Daoy (cell line): ENCODE data around the gene TMEM147. TPM values are rescaled to one million over a fixed set of nuclear protein-coding genes. Genes with fewer than 3 reads are reported as not detected.
"Not testable (repeated sequence)": the region's sequence is repeated elsewhere in the genome, so short reads cannot be mapped to it uniquely, and the experiment has no call there.

ENCODE experiments used
- DNase-seq: peaks from one replicate; pipeline ENCODE4 v3.0.0-alpha.2; 2015; ENCODE audit warnings: low read depth
- total RNA-seq: library from RNA; depleted of rRNA; stranded (reverse); fragments of >200 nt; shearing (Covaris generic); gene quantifications from 2 replicates; pipeline ENCODE4 v1.2.3, GENCODE V29; 2014; rRNA removed

The TMEM147 gene
- total RNA-seq, 1 experiment from 2014 or later = 113 TPM

GRCh38 chr19:35562336-35562735 lies 16.9 kb downstream of the TMEM147 start:
- no peak for DNase-seq

GRCh38 chr19:35562776-35563175 lies 17.4 kb downstream of the TMEM147 start:
- DNase-seq = no peak

- DNase-seq = no peak
Observed at GRCh38 chr19:35563207-35563829, 17.9 kb downstream of the TMEM147 start, which contains the start of gene ATP4A. Gene ATP4A, minus strand, starts transcription at chr19:35563658. Its CDS starts 29 bp downstream, at chr19:35563629.

GRCh38 chr19:35565016-35565856 lies 19.8 kb downstream of the TMEM147 start:
- DNase-seq = no peak

GRCh38 chr19:35566738-35567137 lies 21.3 kb downstream of the TMEM147 start:
- DNase-seq = no peak

- no peak for DNase-seq
Observed at GRCh38 chr19:35569281-35569781, 23.9 kb downstream of the TMEM147 start.

GRCh38 chr19:35571406-35571965 lies 26.1 kb downstream of the TMEM147 start:
- DNase-seq = no peak

GRCh38 chr19:35577918-35578317 lies 32.5 kb downstream of the TMEM147 start:
- DNase-seq = no peak

- DNase-seq = no peak
Observed at GRCh38 chr19:35578707-35579106, 33.3 kb downstream of the TMEM147 start.

GRCh38 chr19:35582760-35583159 lies 37.3 kb downstream of the TMEM147 start:
- DNase-seq = no peak

GRCh38 chr19:35585848-35586247 lies 40.4 kb downstream of the TMEM147 start, which contains the start of gene PMIS2:
Gene PMIS2, plus strand, starts transcription at chr19:35586173. Its CDS starts 87 bp downstream, at chr19:35586260.
- DNase-seq = peak; percentile 18

- no peak for DNase-seq
Observed at GRCh38 chr19:35587321-35587720, 41.9 kb downstream of the TMEM147 start.

- no peak for DNase-seq
Observed at GRCh38 chr19:35590875-35591274, 45.4 kb downstream of the TMEM147 start.

- DNase-seq = peak; percentile 35
Observed at GRCh38 chr19:35592226-35592625, 46.8 kb downstream of the TMEM147 start.

GRCh38 chr19:35595026-35595425 lies 49.6 kb downstream of the TMEM147 start:
- DNase-seq = not testable (repeated sequence)

GRCh38 chr19:35595928-35596327 lies 50.5 kb downstream of the TMEM147 start:
- no peak for DNase-seq

GRCh38 chr19:35596366-35596999 lies 51.1 kb downstream of the TMEM147 start:
- DNase-seq = peak; percentile 43

Other genes with a start within 250 kb of the TMEM147 start
- not detected in 2 replicates for gene CD22, start 216.4 kb upstream of the TMEM147 start, total RNA-seq
- gene FFAR1, start 197.7 kb upstream of the TMEM147 start, total RNA-seq = not detected in 2 replicates
- gene FFAR3, start 187.2 kb upstream of the TMEM147 start, total RNA-seq = not detected in 2 replicates
- gene GPR42, start 174.6 kb upstream of the TMEM147 start, total RNA-seq = not detected in 2 replicates
- gene FFAR2, start 97.4 kb upstream of the TMEM147 start, total RNA-seq = not detected in 2 replicates
- not detected in 2 replicates for gene KRTDAP, start 55.2 kb upstream of the TMEM147 start, total RNA-seq
- 38.1 and 54.3 TPM in 2 replicates for gene DMKN, start 32.0 kb upstream of the TMEM147 start, total RNA-seq
- 0.11 TPM in 1 of 2 replicates, not detected in the other for gene SBSN, start 17.3 kb upstream of the TMEM147 start, total RNA-seq
- gene GAPDHS, start 12.2 kb upstream of the TMEM147 start, total RNA-seq = not detected in 2 replicates
- not detected in 2 replicates for gene ATP4A, start 18.0 kb downstream of the TMEM147 start, total RNA-seq
- gene PMIS2, start 40.5 kb downstream of the TMEM147 start, total RNA-seq = not detected in 2 replicates
- 14.9 and 21.3 TPM in 2 replicates for gene HAUS5, start 67.1 kb downstream of the TMEM147 start, total RNA-seq
- gene RBM42, start 83.4 kb downstream of the TMEM147 start, total RNA-seq = 129 and 147 TPM in 2 replicates
- gene ETV2, start 96.1 kb downstream of the TMEM147 start, total RNA-seq = not detected in 2 replicates
- gene COX6B1, start 102.7 kb downstream of the TMEM147 start, total RNA-seq = 460 and 655 TPM in 2 replicates
- not detected in 2 replicates for gene UPK1A, start 120.9 kb downstream of the TMEM147 start, total RNA-seq
- 0.06 TPM in 1 of 2 replicates, not detected in the other for gene ZBTB32, start 158.9 kb downstream of the TMEM147 start, total RNA-seq
- 6.3 and 18.6 TPM in 2 replicates for gene KMT2B, start 172.4 kb downstream of the TMEM147 start, total RNA-seq
- gene IGFLR1, start 196.8 kb downstream of the TMEM147 start, total RNA-seq = 2.8 and 3.9 TPM in 2 replicates
- 9.6 and 16.7 TPM in 2 replicates for gene U2AF1L4, start 199.8 kb downstream of the TMEM147 start, total RNA-seq
- 52.4 and 63.9 TPM in 2 replicates for gene PSENEN, start 200.0 kb downstream of the TMEM147 start, total RNA-seq
- 13.3 and 13.8 TPM in 2 replicates for gene LIN37, start 202.9 kb downstream of the TMEM147 start, total RNA-seq
- 0.06 TPM in 1 of 2 replicates, not detected in the other for gene HSPB6, start 211.4 kb downstream of the TMEM147 start, total RNA-seq
- gene PROSER3, start 212.6 kb downstream of the TMEM147 start, total RNA-seq = 1.6 and 3.2 TPM in 2 replicates
- gene ARHGAP33, start 229.9 kb downstream of the TMEM147 start, total RNA-seq = 7.0 and 9.0 TPM in 2 replicates